NK-92 treated with Interleukin-12 subunit alpha and Interleukin-12 subunit beta, amount 100 ng/mL, for 24 hours (cell line): ENCODE measurements around the gene STON1.
"Not testable (repeated sequence)": the region's sequence is repeated elsewhere in the genome, so short reads cannot be mapped to it uniquely, and the experiment has no call there.

Experiments used
- DNase-seq: peaks from one replicate; lab custom pipeline; 2025; lab: John Stamatoyannopoulos, UW

Gene STON1

DNA sequence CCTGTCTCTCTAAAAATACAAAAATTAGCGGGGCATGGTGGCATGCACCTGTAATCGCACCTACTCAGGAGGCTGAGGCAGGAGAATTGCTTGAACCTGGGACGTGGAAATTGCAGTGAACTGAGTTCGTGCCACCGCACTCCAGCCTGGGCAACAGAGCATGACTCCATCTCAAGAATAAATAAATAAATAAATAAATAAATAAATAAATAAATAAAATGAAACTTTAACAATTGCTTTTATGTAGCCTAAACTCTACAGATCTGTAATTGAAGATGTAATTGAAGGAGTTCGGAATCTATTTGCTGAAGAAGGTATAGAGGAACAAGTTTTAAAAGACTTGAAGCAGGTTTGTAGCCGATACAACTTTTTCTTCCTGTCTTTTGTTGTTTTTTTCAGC is 90.7 kb downstream of the STON1 start:
- DNase-seq = no peak

DNA sequence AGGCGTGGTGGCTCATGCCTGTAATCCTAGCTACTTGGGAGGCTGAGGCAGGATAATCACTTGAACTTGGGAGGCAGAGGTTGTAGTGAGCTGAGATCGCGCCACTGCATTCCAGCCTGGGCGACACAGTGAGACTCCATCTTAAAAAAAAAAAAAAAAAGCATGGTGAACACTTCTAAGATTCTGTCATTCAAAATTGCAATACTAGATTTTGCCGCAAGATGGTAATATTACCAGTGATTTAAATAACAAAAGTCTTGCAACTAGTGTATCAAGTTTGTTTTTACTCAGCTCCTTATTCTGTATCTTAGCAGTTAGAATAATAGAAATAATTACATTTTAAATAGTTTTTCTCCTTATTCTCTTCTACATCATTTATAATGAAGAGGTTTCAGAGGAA is 92.7 kb downstream of the STON1 start:
- DNase-seq = not testable (repeated sequence)

DNA sequence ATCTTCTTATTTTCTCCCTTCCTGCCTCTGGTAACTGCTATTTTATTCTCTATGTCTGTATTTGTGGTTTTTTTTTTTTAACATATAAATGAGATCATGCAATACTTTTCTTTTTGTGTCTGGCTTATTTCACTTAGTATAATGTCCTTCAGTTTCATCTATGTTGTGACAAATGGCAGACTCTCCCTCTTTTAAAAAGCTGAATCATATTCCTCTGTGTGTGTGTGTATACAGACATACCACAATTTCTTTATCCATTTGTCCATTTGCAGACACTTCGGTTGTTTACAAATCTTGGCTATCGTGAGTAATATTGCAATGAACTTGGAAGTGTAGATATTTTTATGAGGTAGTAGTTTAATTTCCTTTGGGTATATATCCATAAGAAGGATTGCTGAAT is 94.7 kb downstream of the STON1 start:
- no peak for DNase-seq

DNA sequence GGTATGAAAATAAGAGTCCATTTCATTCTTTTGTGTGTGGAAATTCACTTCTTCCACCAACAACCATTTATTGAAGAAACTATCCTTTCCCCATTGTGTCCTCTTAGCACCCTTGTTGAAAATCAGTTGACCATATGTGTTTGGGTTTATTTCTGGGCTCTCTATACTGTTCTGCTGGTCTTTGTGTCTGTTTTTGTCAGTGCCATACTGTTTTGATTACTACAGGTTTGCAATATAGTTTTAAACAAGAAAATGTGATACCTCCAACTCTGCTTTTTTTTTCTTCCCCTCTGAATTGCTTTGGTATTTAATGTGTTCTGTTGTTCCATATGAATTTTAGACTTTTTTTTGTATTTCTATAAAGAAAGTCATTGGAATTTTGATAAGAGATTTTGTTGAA is 96.1 kb downstream of the STON1 start:
- DNase-seq = no peak

DNA sequence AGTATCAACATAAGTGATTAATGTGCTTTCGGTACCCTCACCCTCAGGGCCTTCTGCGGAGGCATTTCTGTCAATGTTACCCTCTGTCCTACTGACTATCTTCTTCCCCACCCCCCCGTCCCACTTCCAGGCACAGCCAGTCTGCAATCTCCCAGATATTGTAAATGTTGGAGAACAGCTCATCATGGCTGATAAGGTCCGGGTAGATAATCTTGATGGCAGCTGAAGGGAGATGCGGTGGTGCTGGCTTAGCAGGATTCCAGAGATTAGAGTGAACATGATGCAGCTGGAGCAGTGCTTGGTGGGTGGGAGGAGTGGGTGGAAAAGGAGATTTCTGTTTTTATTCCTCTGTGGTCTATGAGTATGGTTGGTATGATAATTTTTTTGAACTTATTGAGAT is 103.2 kb downstream of the STON1 start:
- DNase-seq = no peak

DNA sequence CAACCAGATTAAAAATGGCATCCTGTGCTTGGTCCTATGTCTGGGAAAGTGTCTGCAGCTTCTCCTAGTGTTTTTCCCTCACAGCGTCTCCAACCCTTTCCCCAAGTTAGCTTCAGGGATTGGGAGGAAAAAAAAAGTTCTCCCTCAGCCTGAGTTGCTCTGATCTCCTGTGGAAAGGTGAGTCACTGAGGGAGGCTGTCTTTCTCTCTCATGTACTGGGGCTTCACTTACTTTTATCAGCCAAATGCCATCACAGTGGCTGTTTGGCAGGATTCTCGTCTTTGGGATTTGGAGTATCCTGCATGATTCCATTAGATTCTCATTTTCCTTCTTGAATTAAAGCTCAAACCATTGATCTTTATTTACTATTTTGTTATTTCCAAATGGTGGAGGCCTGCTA is 105.8 kb downstream of the STON1 start:
- DNase-seq = no peak

DNA sequence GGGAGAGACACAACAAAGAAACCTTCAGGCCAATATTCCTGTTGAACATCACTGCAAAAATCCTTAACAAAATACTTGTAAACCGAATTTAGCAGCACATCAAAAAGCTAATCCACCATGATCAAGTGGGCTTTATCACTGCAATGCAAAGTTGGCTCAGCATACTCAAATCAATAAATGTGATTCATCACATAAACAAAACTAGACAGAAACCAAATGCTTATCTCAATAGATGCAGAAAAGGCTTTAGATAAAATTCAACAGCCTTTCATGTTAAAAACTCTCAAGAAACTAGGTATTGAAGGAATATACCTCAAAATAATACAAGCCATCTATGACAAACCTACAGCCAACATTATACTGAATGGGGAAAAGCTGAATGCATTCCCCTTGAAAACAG is 108.3 kb downstream of the STON1 start:
- DNase-seq = no peak
